ENCODE measurements around the gene ATP8A2. TPM values are rescaled to one million over a fixed set of nuclear protein-coding genes. Genes with fewer than 3 reads are reported as not detected.
A peak's percentile ranks its signal among the peaks of the same experiment; 100 is the strongest.

Gene ATP8A2
- total RNA-seq, 4 donors from 2014 or later: 0.13 to 0.29 (median 0.24) TPM

DNA sequence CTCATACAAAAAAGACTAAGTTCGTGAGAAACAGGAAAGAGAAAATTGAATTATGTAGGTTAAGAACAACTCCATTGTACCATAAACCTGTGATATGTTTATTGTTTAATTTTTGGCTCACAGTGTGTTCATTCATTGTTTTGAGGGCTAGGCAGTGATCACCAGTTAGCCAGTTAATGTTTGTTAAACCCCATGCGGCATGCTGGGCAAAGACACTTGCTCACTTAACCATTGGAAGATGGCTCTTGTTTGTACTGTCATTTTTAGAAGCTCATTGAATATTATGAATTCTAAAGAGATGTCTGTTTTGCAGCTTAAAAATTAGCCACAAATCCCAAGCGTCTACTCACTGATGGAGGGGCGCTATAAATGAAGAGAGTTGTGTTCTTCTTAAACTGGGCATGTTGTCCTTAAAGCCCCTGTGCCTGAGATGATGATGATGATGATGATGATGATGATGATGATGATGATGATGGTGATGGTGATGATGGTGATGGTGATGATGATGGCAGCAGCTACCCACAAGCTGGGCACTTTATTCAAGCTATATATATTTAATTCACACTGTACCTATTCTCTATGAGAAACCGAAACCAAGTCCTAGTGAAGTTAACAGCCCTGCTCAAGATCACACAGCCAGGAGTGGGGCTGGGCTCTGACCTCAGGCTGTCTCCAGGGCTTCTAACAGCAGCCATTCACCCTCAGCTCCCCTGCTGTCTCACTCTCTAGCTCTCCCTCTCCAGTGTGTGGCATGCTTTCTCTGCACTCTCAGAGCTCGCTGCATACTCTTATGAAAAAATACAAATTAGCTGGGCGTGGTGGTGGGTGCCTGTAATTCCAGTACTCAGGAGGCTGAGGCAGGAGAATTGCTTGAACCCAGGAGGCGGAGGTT lies 510.9 kb downstream of the ATP8A2 start:
- WGBS, 2 donors: 80 to 85% methylated on average over 8 of the region's 8 CpGs
- no peaks in the 10 kb centered on the region for H3K9me3 ChIP-seq
- intact Hi-C loops (cut with DNase I): no loop called here
- no peaks in the 10 kb centered on the region for H3K36me3 ChIP-seq
- peaks cover 0 to 4% of the 10 kb centered on the region in 2 donors for H3K4me1 ChIP-seq
- no peak for TF ChIP-seq CTCF (IDR thresholded peaks at IDR 0.05)
- no peak for TF ChIP-seq POLR2A (IDR thresholded peaks at IDR 0.05)
- no peak overlapping the region for H3K4me3 ChIP-seq (replicated peaks in 1 of 3)
- no peak overlapping the region for H3K27ac ChIP-seq
- no peaks in the 10 kb centered on the region for H3K27me3 ChIP-seq
- DNase-seq: peak; percentile 13 to 25

DNA sequence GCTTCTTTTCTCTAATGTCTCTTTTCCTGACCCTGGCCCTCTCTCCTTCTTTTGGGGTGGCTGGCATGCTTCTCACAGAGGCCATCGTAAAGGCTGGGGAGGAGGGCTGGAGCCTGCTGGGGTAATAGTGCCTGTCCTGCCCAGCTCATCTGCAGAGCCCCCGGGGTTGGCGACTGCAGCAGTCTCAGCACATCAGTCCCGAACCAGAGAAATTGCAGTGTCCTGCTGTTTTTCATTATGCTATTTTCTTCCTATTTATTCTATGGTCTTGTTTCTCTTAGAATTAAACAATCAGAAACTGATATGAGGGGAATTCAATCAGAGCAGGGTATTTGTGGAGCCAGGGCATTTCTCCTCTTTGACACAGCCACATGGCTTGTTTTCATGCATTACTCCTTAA lies 513.6 kb downstream of the ATP8A2 start:
- Histone ChIP-seq H3K36me3 (no peaks in the 10 kb centered on the region), H3K4me3 (replicated peaks in 1 of 3) (no peak overlapping the region), H3K27me3 (no peaks in the 10 kb centered on the region), H3K4me1 (peaks cover 0 to 4% of the 10 kb centered on the region in 2 donors), H3K27ac (no peak overlapping the region), H3K9me3 (no peaks in the 10 kb centered on the region)
- intact Hi-C loops (cut with DNase I): no loop called here
- no peak for DNase-seq
- TF ChIP-seq CTCF (IDR thresholded peaks at IDR 0.05) (no peak), POLR2A (IDR thresholded peaks at IDR 0.05) (no peak)
- WGBS, 2 donors: 87 to 97% methylated on average over 4 of the region's 4 CpGs

GRCh38 chr13:25886438-25887214 lies 514.9 kb downstream of the ATP8A2 start:
- Histone ChIP-seq H3K9me3 (no peaks in the 10 kb centered on the region), H3K4me1 (peaks cover 0 to 4% of the 10 kb centered on the region in 2 donors), H3K36me3 (no peaks in the 10 kb centered on the region), H3K27ac (no peak overlapping the region), H3K27me3 (no peaks in the 10 kb centered on the region), H3K4me3 (replicated peaks in 1 of 3) (no peak overlapping the region)
- TF ChIP-seq POLR2A (IDR thresholded peaks at IDR 0.05): no peak
- TF ChIP-seq CTCF (IDR thresholded peaks at IDR 0.05): no peak
- intact Hi-C loops (cut with DNase I): no loop called here
- 94 to 95% methylated on average over 6 to 14 of the region's 14 CpGs for WGBS, 2 donors
- DNase-seq: no peak

GRCh38 chr13:25887962-25888655 lies 516.3 kb downstream of the ATP8A2 start:
- Histone ChIP-seq H3K27me3 (no peaks in the 10 kb centered on the region), H3K36me3 (no peaks in the 10 kb centered on the region), H3K9me3 (no peaks in the 10 kb centered on the region), H3K4me3 (replicated peaks in 1 of 3) (no peak overlapping the region), H3K27ac (no peak overlapping the region), H3K4me1 (no peaks in the 10 kb centered on the region)
- intact Hi-C loops (cut with DNase I): no loop called here
- WGBS, 2 donors: 88 to 94% methylated on average over 8 of the region's 8 CpGs
- TF ChIP-seq CTCF (IDR thresholded peaks at IDR 0.05): no peak
- TF ChIP-seq POLR2A (IDR thresholded peaks at IDR 0.05): no peak
- DNase-seq: no peak
